SK-N-MC (cell line): Measurements from ENCODE around the gene ACVRL1.

Experiments used
- DNase-seq: peaks from one replicate; pipeline ENCODE4 v3.0.0-alpha.2; 2011; ENCODE audit warnings: low read depth, low spot score
- H3K27ac ChIP-seq: fragments of 200-600 bp; sonication (generic); 2 replicates; pipeline ENCODE4 v1.5.1; 2016; ENCODE audit warnings: mixed run types
- H3K36me3 ChIP-seq: fragments of 200-600 bp; sonication (generic); 2 replicates; pipeline ENCODE4 v1.6.1; 2017; ENCODE audit warnings: antibody characterized with exemption, low read length, mixed read lengths; ENCODE audit not compliant: insufficient read depth
- H3K4me3 ChIP-seq: fragments of 200-600 bp; sonication (generic); 2 replicates; pipeline ENCODE4 v1.5.1; 2016
- H3K9ac ChIP-seq: fragments of 200-600 bp; sonication (generic); 2 replicates; pipeline ENCODE4 v1.8.0; 2017; ENCODE audit warnings: mixed run types, mixed read lengths; ENCODE audit not compliant: insufficient read length
- H3K9me3 ChIP-seq: fragments of 200-600 bp; sonication (generic); 2 replicates; pipeline ENCODE4 v1.6.1; 2017; ENCODE audit warnings: low read depth, mild to moderate bottlenecking, antibody characterized with exemption, low read length, moderate library complexity, mixed read lengths
- EZH2 ChIP-seq: fragments of 200-600 bp; sonication (generic); IDR thresholded peaks from one replicate; pipeline ENCODE4 v1.6.1; 2017; ENCODE audit warnings: antibody characterized with exemption
- FOXP2 ChIP-seq: optimal IDR thresholded peaks from 2 replicates; pipeline ENCODE3; 2011; ENCODE audit warnings: mild to moderate bottlenecking, moderate library complexity; ENCODE audit not compliant: insufficient read depth; ENCODE audit errors: extremely low read length, control extremely low read depth
- POLR2AphosphoS5 ChIP-seq: IDR thresholded peaks from 2 replicates; pipeline ENCODE4 v1.6.1; 2012; ENCODE audit warnings: mild to moderate bottlenecking, low read depth, low read length, borderline replicate concordance

The ACVRL1 gene

DNA sequence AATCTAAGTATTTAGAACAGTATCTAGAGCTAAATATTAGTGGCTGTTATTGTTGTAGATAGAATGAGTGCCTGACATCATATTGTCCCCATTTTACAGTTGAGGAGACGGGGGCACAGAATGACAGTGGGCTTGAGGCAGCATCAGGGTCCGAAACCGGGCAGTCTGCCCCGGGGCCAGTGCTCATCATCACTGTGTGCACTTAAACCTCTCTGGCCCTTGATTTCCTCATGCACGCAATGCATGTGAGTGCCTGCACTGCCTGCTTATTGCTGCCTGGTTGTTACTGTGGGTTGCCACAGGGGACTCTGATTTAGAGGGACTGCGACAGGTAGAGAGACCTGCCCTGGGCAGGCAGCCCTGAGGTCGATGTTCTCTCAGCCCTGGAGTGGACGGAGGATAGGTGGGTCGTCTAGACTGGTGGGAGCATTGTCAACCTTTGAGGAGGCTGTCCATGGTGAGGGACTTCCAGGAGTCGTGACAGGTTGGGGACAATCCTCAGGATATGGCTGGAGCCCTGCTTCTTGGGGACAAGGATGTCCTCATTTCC lies 9.8 kb downstream of the ACVRL1 start:
- H3K9me3 ChIP-seq = no peaks in the 10 kb centered on the region
- TF ChIP-seq EZH2 (no peak), FOXP2 (no peak), POLR2AphosphoS5 (no peak)
- DNase-seq = no peak
- H3K9ac ChIP-seq = no peak overlapping the region
- H3K36me3 ChIP-seq = no peaks in the 10 kb centered on the region
- H3K4me3 ChIP-seq = no peak overlapping the region
- no peak overlapping the region for H3K27ac ChIP-seq

DNA sequence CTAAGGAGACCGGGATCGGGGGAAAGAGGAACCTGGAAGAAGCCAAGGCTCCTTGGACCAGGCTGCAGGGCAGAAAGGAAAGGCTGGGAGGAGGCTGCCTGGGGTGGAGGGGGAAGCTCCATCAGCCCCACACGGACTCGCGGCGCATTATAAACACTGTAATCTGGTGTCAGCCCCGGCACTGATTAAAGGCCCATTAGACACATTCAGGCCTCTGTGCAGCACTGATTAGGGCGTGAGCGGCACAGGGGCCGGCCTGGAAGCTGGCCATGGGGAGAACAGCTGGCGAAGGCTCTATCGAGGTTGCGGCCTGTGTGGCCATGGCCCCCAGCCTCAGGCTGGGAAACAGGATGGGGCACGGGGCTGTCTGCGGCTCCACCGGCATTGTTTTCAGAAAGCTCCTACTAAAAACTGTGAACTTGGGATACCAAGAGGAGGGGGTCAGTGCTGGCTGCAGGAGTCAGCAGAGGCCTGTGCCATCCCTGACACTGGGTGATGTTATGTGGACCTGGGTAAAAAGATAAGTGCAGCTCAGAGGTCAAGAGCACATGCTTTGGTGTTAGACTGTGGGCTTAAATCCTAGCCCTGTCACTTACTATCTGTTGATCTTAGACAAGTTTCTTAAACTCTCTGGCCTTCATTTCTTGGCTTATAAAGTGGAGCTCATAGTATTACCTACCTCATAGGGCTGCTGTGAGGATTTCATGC lies 10.6 kb downstream of the ACVRL1 start:
- no peak for DNase-seq
- TF ChIP-seq POLR2AphosphoS5 = no peak
- no peak for TF ChIP-seq FOXP2
- H3K4me3 ChIP-seq = no peak overlapping the region
- H3K36me3 ChIP-seq = no peaks in the 10 kb centered on the region
- no peak overlapping the region for H3K27ac ChIP-seq
- no peak overlapping the region for H3K9ac ChIP-seq
- H3K9me3 ChIP-seq = no peaks in the 10 kb centered on the region

DNA sequence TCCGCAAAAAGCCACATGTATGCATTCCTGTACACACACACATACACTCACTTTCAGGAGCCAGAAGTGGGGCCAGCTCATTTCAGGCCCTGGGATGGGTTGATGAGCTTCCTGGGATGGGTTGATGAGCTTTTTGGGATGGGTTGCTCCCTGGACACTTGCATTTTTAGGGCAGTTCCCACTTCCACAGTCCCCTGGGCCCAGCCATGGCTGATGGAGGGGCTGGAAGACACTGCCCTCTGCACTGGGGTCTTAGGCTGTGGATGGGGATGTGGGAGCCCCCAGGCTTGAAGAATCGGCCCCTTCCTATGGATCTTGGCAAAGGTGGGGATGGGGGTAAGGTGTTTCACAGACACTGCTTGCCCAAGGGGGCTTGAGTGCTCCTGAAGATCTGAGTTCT lies 12.7 kb downstream of the ACVRL1 start:
- H3K9me3 ChIP-seq = no peaks in the 10 kb centered on the region
- DNase-seq = no peak
- no peak overlapping the region for H3K27ac ChIP-seq
- TF ChIP-seq EZH2 (no peak), POLR2AphosphoS5 (no peak), FOXP2 (no peak)
- H3K4me3 ChIP-seq = no peak overlapping the region
- no peak overlapping the region for H3K9ac ChIP-seq
- no peaks in the 10 kb centered on the region for H3K36me3 ChIP-seq

DNA sequence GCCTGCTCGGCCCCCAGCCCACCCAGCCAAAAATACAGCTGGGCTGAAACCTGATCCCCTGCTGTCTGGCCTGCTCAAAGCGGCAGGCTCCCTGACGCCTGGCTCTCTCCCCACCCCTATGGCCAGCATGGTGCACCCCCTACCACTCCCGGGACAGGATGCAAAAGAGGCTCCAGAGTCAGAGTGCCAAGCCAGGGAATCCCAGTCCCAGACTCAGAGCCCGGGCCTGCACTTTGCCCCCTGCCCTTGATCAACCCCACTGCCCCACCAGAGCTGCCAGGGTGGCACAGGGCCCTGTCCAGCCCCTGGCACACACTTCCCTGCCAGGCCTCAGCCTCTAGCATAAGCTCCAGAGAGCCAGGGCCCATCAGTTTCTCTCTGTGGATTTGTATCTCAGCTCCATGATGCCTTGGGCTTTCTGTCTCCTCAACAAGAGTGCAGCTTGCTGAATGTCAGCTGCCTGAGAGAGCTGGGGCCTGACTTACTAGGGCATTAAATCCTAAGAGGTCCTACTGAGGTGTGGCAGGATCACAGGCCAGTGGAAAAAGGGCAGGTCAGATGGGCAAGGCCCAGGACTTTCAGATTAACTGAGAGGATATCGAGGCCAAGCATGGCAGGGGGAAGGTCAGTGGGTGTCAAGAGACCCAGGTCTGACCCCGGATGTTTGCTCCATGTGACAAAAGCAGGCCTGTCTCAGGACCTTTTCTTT lies 13.9 kb downstream of the ACVRL1 start:
- no peak overlapping the region for H3K9ac ChIP-seq
- H3K9me3 ChIP-seq = no peaks in the 10 kb centered on the region
- no peak for DNase-seq
- H3K27ac ChIP-seq = no peak overlapping the region
- no peaks in the 10 kb centered on the region for H3K36me3 ChIP-seq
- no peak for TF ChIP-seq POLR2AphosphoS5
- H3K4me3 ChIP-seq = no peak overlapping the region

DNA sequence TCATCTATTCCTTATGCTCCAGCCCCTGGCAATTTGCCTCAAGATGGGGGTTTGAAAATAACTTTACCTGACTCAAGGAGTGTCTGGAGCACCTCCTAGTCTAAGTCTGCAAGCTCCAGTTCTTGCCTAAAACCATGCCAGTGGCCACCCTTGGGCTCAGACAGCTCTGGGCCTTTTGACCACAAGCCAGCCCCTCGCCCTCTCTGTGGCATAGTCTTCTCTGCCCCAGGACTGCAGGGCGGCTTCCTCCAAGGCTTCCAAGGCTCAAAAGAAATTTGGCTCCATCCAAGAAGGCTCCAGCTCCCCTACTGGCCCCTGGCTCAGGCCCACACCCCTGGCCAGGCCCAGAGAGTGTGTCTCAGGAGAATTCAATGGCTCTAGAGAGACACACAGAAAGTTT lies 14.8 kb downstream of the ACVRL1 start:
- TF ChIP-seq EZH2 (no peak), POLR2AphosphoS5 (no peak), FOXP2 (no peak)
- no peak overlapping the region for H3K27ac ChIP-seq
- no peak for DNase-seq
- H3K9me3 ChIP-seq = no peaks in the 10 kb centered on the region
- no peaks in the 10 kb centered on the region for H3K36me3 ChIP-seq
- H3K9ac ChIP-seq = no peak overlapping the region
- no peak overlapping the region for H3K4me3 ChIP-seq

DNA sequence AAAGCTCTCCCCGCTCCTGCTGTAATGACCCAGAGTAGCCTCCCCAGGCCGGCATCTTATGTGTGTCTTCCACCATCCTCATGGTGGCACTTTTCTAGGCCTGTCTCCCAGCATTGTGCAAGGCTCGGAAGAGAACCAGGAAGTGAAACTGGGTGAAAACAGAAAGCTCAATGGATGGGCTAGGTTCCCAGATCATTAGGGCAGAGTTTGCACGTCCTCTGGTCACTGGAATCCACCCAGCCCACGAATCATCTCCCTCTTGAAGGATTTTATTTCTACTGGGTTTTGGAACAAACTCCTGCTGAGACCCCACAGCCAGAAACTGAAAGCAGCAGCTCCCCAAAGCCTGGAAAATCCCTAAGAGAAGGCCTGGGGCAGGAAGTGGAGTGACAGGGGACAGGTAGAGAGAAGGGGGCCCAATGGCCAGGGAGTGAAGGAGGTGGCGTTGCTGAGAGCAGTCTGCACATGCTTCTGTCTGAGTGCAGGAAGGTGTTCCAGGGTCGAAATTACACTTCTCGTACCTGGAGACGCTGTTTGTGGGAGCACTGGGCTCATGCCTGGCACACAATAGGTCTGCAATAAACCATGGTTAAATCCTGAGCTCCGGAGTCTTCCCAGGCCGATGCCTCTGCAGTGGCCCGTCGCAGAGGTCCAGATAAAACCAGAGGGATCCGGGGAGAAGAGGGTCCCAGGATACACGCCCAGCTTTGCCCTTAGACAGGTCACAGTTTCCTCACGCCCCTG lies 15.6 kb downstream of the ACVRL1 start:
- no peak overlapping the region for H3K27ac ChIP-seq
- no peak overlapping the region for H3K4me3 ChIP-seq

DNA sequence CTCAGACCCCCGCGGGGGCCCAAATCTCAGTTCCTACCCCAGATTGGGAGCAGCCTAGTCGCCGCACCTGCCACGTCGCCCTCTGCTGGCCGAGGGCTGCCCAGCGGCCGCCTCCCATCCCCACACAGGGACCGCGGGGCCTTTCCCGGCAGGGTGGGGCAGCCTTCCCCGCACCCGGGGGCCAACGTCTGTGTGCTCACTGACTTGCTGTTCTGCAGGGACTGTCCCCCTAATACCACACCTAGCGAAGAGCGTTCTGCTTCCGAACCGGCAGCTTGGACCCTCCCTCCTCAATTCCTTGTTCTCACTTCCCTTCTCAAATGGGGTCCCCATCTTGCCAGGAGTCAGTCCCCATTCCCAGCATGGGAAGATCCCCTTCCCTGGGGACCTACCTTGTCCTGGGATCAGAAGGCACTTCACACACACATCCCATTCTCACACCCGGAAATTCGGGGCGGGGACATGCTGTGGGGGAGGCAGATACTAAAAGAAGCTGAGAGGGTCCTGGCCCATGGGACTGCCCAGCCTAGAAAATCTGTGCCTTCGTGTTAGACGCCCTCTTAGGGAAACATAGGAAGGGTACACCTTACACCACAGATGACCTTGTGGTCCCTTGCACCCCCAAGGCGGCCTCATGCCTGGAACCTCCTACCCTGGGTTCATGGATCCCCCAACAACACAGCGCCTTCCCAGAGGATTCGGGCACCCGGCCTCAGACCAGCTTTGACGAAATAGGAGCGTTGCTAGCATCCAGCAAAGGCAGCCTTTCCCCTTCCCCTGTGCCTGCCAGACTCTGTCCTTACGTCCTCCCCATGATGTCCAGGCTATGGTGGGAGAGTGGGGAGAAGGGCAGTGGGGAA lies 16.4 kb downstream of the ACVRL1 start:
- DNase-seq = no peak
- H3K27ac ChIP-seq = no peak overlapping the region
- no peaks in the 10 kb centered on the region for H3K9me3 ChIP-seq
- H3K4me3 ChIP-seq = no peak overlapping the region
- no peaks in the 10 kb centered on the region for H3K36me3 ChIP-seq
- no peak overlapping the region for H3K9ac ChIP-seq
- TF ChIP-seq FOXP2 (no peak), POLR2AphosphoS5 (no peak), EZH2 (no peak)

More for the DNA sequence above, 15.6 kb downstream of the ACVRL1 start:
- H3K9ac ChIP-seq = no peak overlapping the region
- H3K36me3 ChIP-seq = no peaks in the 10 kb centered on the region
- no peak for DNase-seq
- H3K9me3 ChIP-seq = no peaks in the 10 kb centered on the region
- no peak for TF ChIP-seq POLR2AphosphoS5
- TF ChIP-seq EZH2 = no peak
- no peak for TF ChIP-seq FOXP2
